Tibial artery (tissue), 4 donors: ENCODE results near the gene DPP7.

ENCODE experiments used
- DNase-seq, 2 donors: peaks; one replicate each; pipeline ENCODE4 v3.0.0-alpha.2; 2019
- H3K27ac ChIP-seq, 2 donors: fragments of 200-600 bp; sonication (generic) in 1 of 2; 1 replicate in 1 of 2; 2 replicates in 1 of 2; pipeline ENCODE4 v1.5.1; 2018 to 2019; ENCODE audit warnings: mild to moderate bottlenecking in 1 of 2
- H3K27me3 ChIP-seq, 2 donors: fragments of 200-600 bp; sonication (generic) in 1 of 2; one replicate each; pipeline versions ENCODE4 v1.5.1 to v1.6.0; 2016 to 2019
- H3K36me3 ChIP-seq, 3 donors: fragments of 200-600 bp; sonication (generic) in 2 of 3; one replicate each; pipeline ENCODE4 v1.5.1; 2016 to 2019; ENCODE audit warnings: mild to moderate bottlenecking in 2 of 3
- H3K4me1 ChIP-seq, 4 donors: fragments of 200-600 bp; sonication (generic) in 2 of 4; 1 replicate in 3 of 4; 2 replicates in 1 of 4; pipeline ENCODE4 v1.5.1; 2016 to 2019
- H3K4me3 ChIP-seq, 2 donors: fragments of 200-600 bp; sonication (generic) in 1 of 2; 1 replicate in 1 of 2; 2 replicates in 1 of 2; pipeline ENCODE4 v1.5.1; 2018 to 2019; ENCODE audit warnings: mild to moderate bottlenecking in 2 of 2
- H3K9me3 ChIP-seq, 3 donors: fragments of 200-600 bp; sonication (generic) in 1 of 3; one replicate each; pipeline ENCODE4 v1.5.1; 2016 to 2019
- intact Hi-C: fragments of 100-400 bp; cut with DNase I; formaldehyde crosslinking; loops from one replicate; pipeline ENCODE4 v1.15.0; 2023; ENCODE audit warnings: low total_unique reads
- TF ChIP-seq, protein P1 (sequence below), 2 experiments: fragments of 200-600 bp in 1 of 2; fragments of 450-650 bp in 1 of 2; IDR thresholded peaks; one replicate each; pipeline ENCODE4 v1.5.1; 2017 to 2019; ENCODE audit warnings: antibody characterized with exemption in 2 of 2, mild to moderate bottlenecking in 1 of 2, moderate library complexity in 1 of 2

DPP7 gene

DNA sequence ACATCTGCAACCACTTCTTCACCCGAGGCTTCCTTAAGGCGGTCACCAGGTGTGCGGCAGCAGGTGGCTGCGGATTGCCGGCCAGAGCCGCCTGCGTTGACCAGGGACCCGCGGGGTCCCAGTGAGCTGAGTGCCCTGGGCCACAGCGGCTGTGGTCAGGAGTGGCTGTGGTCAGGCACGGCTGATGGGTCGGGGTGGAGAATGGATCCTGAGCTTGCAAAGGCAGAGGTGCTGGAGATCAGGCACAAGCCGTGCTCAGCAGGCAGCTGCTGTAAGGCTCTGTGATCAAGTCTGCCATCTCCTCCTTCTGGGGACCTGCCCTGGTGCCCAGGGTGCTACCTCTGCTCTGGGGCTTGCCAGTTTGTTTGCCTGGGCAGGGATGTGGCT, 35.1 kb downstream of the DPP7 start:
- Histone ChIP-seq H3K36me3 (peaks cover 0 to 46% (median 28%) of the 10 kb centered on the region in 3 donors), H3K27ac (no peak overlapping the region), H3K4me1 (peaks cover 4 to 30% (median 22%) of the 10 kb centered on the region in 4 donors), H3K4me3 (no peak overlapping the region), H3K27me3 (peaks cover 0 to 33% of the 10 kb centered on the region in 2 donors), H3K9me3 (no peaks in the 10 kb centered on the region)
- TF ChIP-seq, protein P1, sequence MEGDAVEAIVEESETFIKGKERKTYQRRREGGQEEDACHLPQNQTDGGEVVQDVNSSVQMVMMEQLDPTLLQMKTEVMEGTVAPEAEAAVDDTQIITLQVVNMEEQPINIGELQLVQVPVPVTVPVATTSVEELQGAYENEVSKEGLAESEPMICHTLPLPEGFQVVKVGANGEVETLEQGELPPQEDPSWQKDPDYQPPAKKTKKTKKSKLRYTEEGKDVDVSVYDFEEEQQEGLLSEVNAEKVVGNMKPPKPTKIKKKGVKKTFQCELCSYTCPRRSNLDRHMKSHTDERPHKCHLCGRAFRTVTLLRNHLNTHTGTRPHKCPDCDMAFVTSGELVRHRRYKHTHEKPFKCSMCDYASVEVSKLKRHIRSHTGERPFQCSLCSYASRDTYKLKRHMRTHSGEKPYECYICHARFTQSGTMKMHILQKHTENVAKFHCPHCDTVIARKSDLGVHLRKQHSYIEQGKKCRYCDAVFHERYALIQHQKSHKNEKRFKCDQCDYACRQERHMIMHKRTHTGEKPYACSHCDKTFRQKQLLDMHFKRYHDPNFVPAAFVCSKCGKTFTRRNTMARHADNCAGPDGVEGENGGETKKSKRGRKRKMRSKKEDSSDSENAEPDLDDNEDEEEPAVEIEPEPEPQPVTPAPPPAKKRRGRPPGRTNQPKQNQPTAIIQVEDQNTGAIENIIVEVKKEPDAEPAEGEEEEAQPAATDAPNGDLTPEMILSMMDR (IDR thresholded peaks at IDR 0.05): no peak
- intact Hi-C loops: loop anchor here (5.0 kb wide), 1 partner anchor 37 kb away; no protein-coding TSS in a partner anchor
- no peak for DNase-seq

DNA sequence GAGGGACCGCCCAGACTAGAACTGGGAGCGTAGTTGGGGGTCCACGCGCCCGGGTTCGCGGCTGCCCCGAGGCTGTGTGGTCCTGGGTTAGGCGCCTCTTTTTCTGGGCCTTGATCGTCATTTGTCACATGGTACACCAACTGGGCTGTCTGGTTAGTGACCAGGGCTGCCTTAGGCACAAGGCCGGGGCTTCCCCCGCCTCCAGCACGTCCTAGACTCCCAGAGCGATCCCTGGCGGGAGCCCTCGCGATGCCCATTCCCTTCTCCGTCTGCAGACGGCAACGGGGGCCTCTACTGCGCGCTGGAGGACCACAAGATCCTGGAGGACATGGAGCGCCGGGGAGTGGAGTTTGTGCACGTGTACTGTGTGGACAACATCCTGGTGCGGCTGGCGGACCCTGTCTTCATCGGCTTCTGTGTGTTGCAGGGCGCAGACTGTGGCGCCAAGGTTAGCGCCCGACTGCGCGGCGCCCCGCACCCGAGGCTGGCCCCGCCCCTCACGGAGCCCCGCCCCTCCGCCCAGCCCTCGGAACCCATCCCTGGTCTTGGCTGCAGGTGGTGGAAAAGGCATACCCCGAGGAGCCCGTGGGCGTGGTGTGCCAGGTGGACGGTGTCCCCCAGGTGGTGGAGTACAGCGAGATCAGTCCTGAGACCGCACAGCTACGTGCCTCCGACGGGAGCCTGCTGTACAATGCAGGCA, 35.7 kb downstream of the DPP7 start:
- no peak overlapping the region for H3K27ac ChIP-seq
- intact Hi-C loops: loop anchor here (5.0 kb wide), 1 partner anchor 37 kb away; no protein-coding TSS in a partner anchor

DNA sequence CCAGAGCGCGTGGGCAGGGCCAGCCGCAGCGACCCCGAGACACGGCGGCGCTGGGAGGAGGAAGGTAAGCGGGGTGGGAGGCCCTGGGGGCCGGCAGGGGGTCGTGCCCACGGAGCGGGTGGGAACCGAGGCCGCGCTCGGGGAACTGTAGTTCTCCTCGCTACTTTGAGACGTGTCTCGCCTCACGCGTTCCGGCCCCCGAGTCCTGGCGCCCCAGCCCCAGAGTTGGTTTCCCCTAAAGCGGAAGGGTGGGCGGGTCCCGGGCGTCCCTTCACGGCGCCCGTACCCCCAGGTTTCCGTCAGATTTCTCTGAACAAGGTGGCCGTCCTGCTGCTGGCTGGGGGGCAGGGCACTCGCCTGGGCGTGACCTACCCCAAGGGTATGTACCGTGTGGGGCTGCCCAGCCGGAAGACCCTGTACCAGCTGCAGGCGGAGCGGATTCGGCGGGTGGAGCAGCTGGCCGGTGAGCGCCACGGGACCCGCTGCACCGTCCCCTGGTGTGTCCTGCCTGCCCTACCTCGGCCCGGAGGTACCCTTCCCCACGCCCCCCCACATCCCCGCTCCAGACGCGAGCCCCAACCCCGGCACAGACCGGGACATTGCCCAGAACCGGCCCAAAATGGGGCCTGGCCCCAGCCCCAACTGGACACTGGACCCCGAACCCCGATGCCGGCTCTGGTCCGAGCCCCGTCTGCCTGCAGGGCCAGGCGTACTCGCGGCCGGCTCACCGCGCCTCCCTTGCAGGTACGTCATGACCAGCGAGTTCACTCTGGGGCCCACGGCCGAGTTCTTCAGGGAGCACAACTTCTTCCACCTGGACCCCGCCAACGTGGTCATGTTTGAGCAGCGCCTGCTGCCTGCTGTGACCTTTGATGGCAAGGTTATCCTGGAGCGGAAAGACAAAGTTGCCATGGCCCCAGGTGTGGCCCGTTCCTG, 36.5 kb downstream of the DPP7 start:
- Histone ChIP-seq H3K27ac (peak overlapping the region; percentile 52 to 54), H3K27me3 (peaks cover 0 to 33% of the 10 kb centered on the region in 2 donors), H3K9me3 (no peaks in the 10 kb centered on the region), H3K36me3 (peaks cover 0 to 41% (median 28%) of the 10 kb centered on the region in 3 donors), H3K4me3 (peak overlapping the region; percentile 54 to 65), H3K4me1 (peaks cover 4 to 30% (median 22%) of the 10 kb centered on the region in 4 donors)
- TF ChIP-seq, protein P1 (IDR thresholded peaks at IDR 0.05): no peak
- DNase-seq: no peak
- intact Hi-C loops: loop anchor here (5.0 kb wide), 1 partner anchor 36 kb away; no protein-coding TSS in a partner anchor

More for the DNA sequence above, 35.7 kb downstream of the DPP7 start:
- peaks cover 0 to 33% of the 10 kb centered on the region in 2 donors for H3K27me3 ChIP-seq
- peak overlapping the region in 1 of 2 donors; percentile 65 for H3K4me3 ChIP-seq
- TF ChIP-seq, protein P1 (IDR thresholded peaks at IDR 0.05): no peak
- H3K9me3 ChIP-seq: no peaks in the 10 kb centered on the region
- peaks cover 0 to 46% (median 28%) of the 10 kb centered on the region in 3 donors for H3K36me3 ChIP-seq
- H3K4me1 ChIP-seq: peaks cover 4 to 30% (median 22%) of the 10 kb centered on the region in 4 donors
- no peak for DNase-seq

DNA sequence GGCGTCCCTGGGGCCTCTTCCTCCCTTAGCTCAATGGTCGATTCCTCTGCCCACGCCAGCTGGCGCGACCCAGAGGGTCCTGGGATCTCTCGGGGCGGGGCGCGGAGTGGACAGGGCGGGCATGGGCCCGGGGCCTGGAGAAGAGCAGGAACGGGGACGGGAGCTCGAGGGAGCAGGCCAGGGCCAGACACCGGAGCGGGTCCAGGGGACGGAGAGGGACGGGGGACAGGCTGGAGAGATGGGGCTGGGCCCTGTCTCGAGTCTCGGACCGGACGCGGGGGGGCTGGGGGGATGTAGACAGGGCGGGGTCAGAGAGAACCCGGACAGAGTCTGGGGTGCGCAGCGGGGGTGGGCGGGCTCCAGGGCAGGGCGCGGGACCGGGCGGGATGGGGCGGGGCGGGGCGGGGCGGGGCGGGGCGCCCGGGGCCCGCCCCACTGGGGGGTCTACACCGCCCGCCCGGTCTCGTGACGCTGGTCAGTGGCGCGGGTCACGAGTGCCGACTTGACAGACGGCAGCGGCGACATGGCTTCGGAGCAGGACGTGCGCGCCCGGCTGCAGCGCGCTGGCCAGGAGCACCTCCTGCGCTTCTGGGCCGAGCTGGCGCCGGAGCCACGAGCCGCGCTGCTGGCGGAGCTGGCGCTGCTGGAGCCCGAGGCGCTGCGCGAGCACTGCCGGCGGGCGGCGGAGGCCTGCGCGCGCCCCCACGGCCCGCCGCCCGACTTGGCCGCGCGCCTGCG, 37.4 kb downstream of the DPP7 start, which contains the start of gene UAP1L1:
Gene UAP1L1 (plus strand): TSS at position 508 of the 738 bp plus-strand sequence. CDS start 16 bp downstream, at position 524.
- DNase-seq: peak; percentile 87 to 88
- Histone ChIP-seq H3K4me3 (peak within 1 kb of the TSS; percentile 54 to 65), H3K27ac (peak within 1 kb of the TSS; percentile 52 to 63), H3K9me3 (no peaks in the 10 kb centered on the region), H3K36me3 (peaks cover 0 to 32% (median 28%) of the 10 kb centered on the region in 3 donors), H3K4me1 (peaks cover 4 to 30% (median 22%) of the 10 kb centered on the region in 4 donors), H3K27me3 (peaks cover 0 to 31% of the 10 kb centered on the region in 2 donors)
- intact Hi-C loops: loop anchor here (5.0 kb wide), 1 partner anchor 35 kb away; no protein-coding TSS in a partner anchor
- TF ChIP-seq, protein P1 (IDR thresholded peaks at IDR 0.05): no peak

DNA sequence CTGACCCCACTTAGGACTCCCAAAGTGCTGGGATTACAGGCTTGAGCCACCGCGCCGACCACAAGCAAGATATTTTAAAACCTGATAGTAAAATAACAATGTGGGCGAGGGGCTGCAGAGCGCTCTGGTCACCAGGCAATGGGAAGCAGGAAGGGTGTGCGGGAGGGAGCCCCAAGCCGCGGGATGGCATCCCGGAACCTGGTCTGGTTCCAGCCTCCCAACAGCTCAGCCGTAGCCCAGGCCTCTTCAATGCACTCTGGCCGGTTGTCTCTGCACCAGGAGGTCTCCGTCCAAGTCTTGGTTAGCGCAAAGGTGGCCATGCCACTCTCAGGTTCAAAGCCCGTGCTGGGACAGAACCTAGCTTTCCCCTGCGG, 37.9 kb downstream of the DPP7 start:
- Histone ChIP-seq H3K4me1 (peaks cover 4 to 31% (median 22%) of the 10 kb centered on the region in 4 donors), H3K27me3 (peaks cover 0 to 28% of the 10 kb centered on the region in 2 donors), H3K4me3 (peak overlapping the region; percentile 54 to 65), H3K9me3 (no peaks in the 10 kb centered on the region), H3K27ac (peak overlapping the region; percentile 28 to 63), H3K36me3 (peaks cover 0 to 27% (median 23%) of the 10 kb centered on the region in 3 donors)
- DNase-seq: no peak
- intact Hi-C loops: loop anchor here (5.0 kb wide), 1 partner anchor 34 kb away; no protein-coding TSS in a partner anchor
- TF ChIP-seq, protein P1 (IDR thresholded peaks at IDR 0.05): no peak
